SU-DHL-6 (cell line): ENCODE data around the gene SPHK2.

Source experiments
- EZH2phosphoT487 ChIP-seq: fragments of 200-600 bp; sonication (generic), shearing (Covaris generic); conservative IDR thresholded peaks from 2 replicates; pipeline ENCODE4 v1.6.1; 2018; ENCODE audit warnings: mild to moderate bottlenecking, antibody characterized with exemption, low read length, moderate library complexity, mixed read lengths
- TF ChIP-seq, protein P1 (sequence below): fragments of 200-600 bp; sonication (generic); IDR thresholded peaks from one replicate; pipeline ENCODE4 v1.5.1; 2017; ENCODE audit warnings: antibody characterized with exemption, mild to moderate bottlenecking, low read length, moderate library complexity; ENCODE audit not compliant: insufficient read depth, poor library complexity, severe bottlenecking

- TF ChIP-seq, protein P1, sequence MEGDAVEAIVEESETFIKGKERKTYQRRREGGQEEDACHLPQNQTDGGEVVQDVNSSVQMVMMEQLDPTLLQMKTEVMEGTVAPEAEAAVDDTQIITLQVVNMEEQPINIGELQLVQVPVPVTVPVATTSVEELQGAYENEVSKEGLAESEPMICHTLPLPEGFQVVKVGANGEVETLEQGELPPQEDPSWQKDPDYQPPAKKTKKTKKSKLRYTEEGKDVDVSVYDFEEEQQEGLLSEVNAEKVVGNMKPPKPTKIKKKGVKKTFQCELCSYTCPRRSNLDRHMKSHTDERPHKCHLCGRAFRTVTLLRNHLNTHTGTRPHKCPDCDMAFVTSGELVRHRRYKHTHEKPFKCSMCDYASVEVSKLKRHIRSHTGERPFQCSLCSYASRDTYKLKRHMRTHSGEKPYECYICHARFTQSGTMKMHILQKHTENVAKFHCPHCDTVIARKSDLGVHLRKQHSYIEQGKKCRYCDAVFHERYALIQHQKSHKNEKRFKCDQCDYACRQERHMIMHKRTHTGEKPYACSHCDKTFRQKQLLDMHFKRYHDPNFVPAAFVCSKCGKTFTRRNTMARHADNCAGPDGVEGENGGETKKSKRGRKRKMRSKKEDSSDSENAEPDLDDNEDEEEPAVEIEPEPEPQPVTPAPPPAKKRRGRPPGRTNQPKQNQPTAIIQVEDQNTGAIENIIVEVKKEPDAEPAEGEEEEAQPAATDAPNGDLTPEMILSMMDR = no peak
- TF ChIP-seq EZH2phosphoT487 = no peak
These were observed 4.3 kb downstream of the SPHK2 start for GRCh38 chr19:48623556-48624066.
